Activated CD4-positive, alpha-beta memory T cell treated with anti-CD3 and anti-CD28 coated beads for 36 hours (primary cell): ENCODE measurements around the gene CDK5. TPM values are rescaled to one million over a fixed set of nuclear protein-coding genes. Genes with fewer than 3 reads are reported as not detected.

ENCODE experiments used
- CTCF ChIA-PET: fragments of 350-600 bp; sonication (Branson Sonifier 250); formaldehyde crosslinking; loops from one replicate; lab custom pipeline; 2021; ENCODE audit warnings: antibody characterized with exemption, inconsistent platforms; lab: Charles Lee
- POLR2A ChIA-PET: fragments of 350-600 bp; sonication (Branson Sonifier 250); formaldehyde crosslinking; loops from one replicate; lab custom pipeline; 2021; ENCODE audit warnings: antibody characterized with exemption; lab: Charles Lee
- DNase-seq: peaks from one replicate; pipeline ENCODE4 v3.0.0-alpha.2; 2020
- H3K27ac Mint-ChIP-seq: one replicate; pipeline ENCODE4 v1.8.0; 2021; ENCODE audit warnings: mixed read lengths
- H3K27me3 Mint-ChIP-seq: one replicate; pipeline ENCODE4 v1.8.0; 2021; ENCODE audit warnings: mixed read lengths
- H3K36me3 Mint-ChIP-seq: one replicate; pipeline ENCODE4 v1.8.0; 2021; ENCODE audit warnings: mixed read lengths
- H3K4me1 Mint-ChIP-seq: one replicate; pipeline ENCODE4 v1.8.0; 2021; ENCODE audit warnings: low read depth, mixed read lengths
- H3K4me3 Mint-ChIP-seq: one replicate; pipeline ENCODE4 v1.8.0; 2021; ENCODE audit warnings: mild to moderate bottlenecking, mixed read lengths
- H3K9me3 Mint-ChIP-seq: one replicate; pipeline ENCODE4 v1.8.0; 2021; ENCODE audit warnings: mixed read lengths
- intact Hi-C: fragments of 100-400 bp; cut with micrococcal nuclease; formaldehyde crosslinking; loops from one replicate; pipeline ENCODE4 v1.15.1; 2023
- total RNA-seq, 2 experiments: library from RNA; stranded (reverse); gene quantifications; one replicate each; pipeline ENCODE4 v1.2.3, GENCODE V29; 2021

The CDK5 gene
- total RNA-seq, 2 experiments from 2014 or later = 12.8 to 14.1 TPM

DNA sequence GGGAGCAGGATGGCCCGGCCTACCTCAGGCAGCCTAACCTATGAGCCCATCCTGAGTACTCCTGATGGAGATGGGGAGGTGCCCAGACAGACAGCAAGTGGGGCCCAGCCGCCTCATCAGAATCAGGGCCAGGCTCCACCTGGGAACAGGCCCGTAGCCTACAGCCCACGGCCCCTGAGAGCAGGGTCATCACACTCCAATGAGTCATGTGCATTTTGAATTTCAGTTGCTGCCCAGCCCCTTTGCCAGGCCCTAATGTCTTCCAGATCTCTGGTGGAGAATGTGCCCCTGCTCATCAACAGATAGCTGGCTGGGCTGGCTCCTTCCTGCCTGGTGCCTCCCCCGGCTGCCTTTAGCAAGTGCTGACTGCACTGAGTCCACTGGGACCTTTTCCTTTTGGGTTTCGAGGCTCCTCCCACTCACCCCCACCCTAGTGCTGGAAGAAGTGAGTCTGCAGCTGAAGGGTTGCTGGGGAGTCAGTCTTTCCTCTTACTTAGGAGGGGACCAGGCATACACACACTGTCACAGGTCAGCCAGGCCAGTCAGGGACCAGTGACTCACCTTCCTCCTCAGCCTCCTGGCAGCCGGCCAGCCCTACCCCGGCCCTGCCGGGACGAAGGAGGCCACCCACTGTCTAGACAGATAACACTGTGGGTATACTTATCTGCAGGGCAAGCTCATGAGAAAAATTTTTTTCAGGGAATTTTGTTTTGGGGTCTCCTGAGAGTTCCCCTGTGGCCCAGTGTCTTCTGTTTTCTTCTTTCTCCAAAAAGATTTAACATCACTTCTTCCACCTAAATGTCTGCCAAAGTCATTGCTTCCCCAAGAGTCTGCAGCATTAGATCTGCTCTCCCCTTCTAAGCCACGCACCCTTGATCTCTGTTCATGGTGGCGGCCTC is 18.5 kb downstream of the CDK5 start:
- H3K27me3 Mint-ChIP-seq = no peaks in the 10 kb centered on the region
- H3K4me1 Mint-ChIP-seq = peaks cover 16% of the 10 kb centered on the region
- ChIA-PET CTCF (interaction anchor here (0.7 to 1.1 kb wide), 3 partner anchors 11 to 141 kb away, joined by 3 to 6 read pairs (median 4); partner anchors contain the start of gene ABCB8), POLR2A (interaction anchor here (0.8 to 1.5 kb wide), 3 partner anchors 9 to 21 kb away, joined by 3 to 11 read pairs (median 5); partner anchors contain the start of genes ABCB8 and ASIC3)
- intact Hi-C loops = loop anchor here (1.0 kb wide), 2 partner anchors 11 to 19 kb away; partner anchors contain the start of gene ABCB8
- H3K9me3 Mint-ChIP-seq = no peaks in the 10 kb centered on the region
- peaks cover 8% of the 10 kb centered on the region for H3K36me3 Mint-ChIP-seq
- no peak overlapping the region for H3K4me3 Mint-ChIP-seq
- H3K27ac Mint-ChIP-seq = peak overlapping the region; percentile 91
- DNase-seq = peak; percentile 91

DNA sequence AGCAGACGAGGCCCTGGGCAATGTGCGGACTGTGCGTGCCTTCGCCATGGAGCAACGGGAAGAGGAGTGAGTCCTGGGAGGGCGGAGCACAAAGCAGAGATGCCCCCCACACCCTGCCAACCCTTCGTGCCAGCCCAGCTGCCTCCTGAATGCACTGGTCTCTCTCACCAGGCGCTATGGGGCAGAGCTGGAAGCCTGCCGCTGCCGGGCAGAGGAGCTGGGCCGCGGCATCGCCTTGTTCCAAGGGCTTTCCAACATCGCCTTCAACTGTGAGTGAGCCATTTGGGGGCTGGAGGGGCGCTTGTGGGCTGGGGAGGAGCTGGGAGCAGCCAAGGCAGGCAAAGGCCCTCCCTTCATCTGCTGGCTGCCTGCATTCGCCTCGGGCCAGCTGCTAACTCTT is 21.8 kb downstream of the CDK5 start:
- POLR2A ChIA-PET = no interaction called here
- H3K36me3 Mint-ChIP-seq = peaks cover 8% of the 10 kb centered on the region
- CTCF ChIA-PET = no interaction called here
- DNase-seq = no peak
- intact Hi-C loops = no loop called here
- H3K4me3 Mint-ChIP-seq = no peak overlapping the region
- H3K27ac Mint-ChIP-seq = no peak overlapping the region
- peaks cover 16% of the 10 kb centered on the region for H3K4me1 Mint-ChIP-seq
- no peaks in the 10 kb centered on the region for H3K27me3 Mint-ChIP-seq
- no peaks in the 10 kb centered on the region for H3K9me3 Mint-ChIP-seq

DNA sequence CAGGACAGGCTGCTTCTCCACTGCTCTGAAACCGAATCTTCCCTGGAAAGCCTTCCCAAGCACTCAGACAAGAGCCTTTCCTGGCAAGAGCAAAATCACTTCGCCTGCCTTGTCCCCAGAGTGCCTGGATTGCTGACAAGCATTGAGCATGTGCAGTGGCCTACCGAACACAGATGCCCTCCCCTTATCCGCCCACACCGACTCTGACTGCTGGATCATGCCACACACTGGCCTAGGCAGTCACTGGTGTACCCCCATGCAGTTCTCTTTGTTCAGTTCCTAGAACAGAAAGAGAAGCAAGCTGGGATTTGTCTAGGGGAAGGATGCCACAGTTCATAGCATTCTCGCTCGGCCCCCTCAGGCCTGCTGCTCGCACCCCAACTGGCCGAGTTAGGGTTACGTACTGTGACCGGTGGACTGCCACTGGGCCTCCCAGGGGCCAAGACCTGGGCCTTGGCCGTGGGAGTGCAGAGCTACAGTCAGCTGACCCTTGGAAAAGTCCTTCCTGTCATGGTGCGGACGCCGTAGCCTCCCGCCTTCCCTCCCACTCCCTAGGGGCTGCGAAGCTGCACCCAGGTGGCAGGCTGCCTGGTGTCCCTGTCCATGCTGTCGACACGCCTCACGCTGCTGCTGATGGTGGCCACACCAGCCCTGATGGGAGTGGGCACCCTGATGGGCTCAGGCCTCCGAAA is 22.5 kb downstream of the CDK5 start:
- ChIA-PET POLR2A (no interaction called here), CTCF (no interaction called here)
- Mint-ChIP-seq H3K27me3 (no peaks in the 10 kb centered on the region), H3K4me3 (no peak overlapping the region), H3K4me1 (peaks cover 16% of the 10 kb centered on the region), H3K36me3 (peaks cover 8% of the 10 kb centered on the region), H3K27ac (no peak overlapping the region), H3K9me3 (no peaks in the 10 kb centered on the region)
- intact Hi-C loops = no loop called here
- no peak for DNase-seq

DNA sequence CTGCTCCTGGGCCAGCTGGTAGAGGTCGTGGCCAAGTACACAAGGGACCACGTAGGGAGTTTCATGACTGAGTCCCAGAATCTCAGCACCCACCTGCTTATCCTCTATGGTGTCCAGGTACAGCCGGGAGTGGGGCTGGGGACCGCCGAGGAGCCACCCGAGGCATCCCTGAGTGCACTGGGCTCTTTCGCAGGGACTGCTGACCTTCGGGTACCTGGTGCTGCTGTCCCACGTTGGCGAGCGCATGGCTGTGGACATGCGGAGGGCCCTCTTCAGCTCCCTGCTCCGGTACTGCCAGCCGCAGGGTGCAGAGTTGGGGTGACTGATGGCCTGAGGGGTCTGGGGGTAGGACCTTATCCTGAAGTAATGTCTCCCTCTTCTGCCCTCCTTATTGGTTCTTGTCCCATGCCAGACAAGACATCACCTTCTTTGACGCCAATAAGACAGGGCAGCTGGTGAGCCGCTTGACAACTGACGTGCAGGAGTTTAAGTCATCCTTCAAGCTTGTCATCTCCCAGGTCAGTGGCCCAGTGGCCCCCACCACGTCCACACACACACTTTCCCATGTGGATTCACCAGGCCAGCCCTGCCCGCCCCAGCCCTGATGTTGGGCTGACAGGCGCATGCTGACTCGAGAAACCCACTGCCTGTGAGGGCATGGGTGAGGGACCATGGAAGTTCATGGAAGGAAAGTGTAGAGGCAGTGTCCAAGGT is 23.2 kb downstream of the CDK5 start:
- intact Hi-C loops = no loop called here
- Mint-ChIP-seq H3K27ac (no peak overlapping the region), H3K27me3 (no peaks in the 10 kb centered on the region), H3K36me3 (peaks cover 8% of the 10 kb centered on the region), H3K4me3 (no peak overlapping the region), H3K4me1 (peaks cover 13% of the 10 kb centered on the region), H3K9me3 (no peaks in the 10 kb centered on the region)
- DNase-seq = no peak
- POLR2A ChIA-PET = no interaction called here
- CTCF ChIA-PET = no interaction called here

DNA sequence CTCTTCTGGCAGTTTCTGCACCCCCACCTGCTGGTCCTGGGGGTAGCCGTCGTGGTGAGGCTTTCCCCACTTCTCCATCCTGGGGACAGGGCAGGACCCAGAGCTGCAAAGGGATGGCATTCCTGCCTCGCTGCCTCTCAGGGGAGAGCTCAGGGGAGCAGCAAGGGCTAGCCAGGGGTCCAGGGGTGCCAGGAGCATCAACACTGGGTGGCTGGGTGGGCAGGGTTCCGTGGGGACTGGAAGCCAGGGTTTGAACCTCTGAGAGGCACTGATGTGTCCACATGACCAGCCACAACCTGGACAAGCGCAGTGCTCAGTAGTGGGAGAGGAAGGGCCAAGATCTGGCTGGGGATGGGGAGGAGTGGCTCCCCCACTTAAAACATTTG is 23.8 kb downstream of the CDK5 start:
- no peak overlapping the region for H3K27ac Mint-ChIP-seq
- CTCF ChIA-PET = no interaction called here
- no peak for DNase-seq
- no peak overlapping the region for H3K4me3 Mint-ChIP-seq
- intact Hi-C loops = no loop called here
- no peaks in the 10 kb centered on the region for H3K9me3 Mint-ChIP-seq
- POLR2A ChIA-PET = no interaction called here
- H3K4me1 Mint-ChIP-seq = peaks cover 10% of the 10 kb centered on the region
- peaks cover 8% of the 10 kb centered on the region for H3K36me3 Mint-ChIP-seq
- no peaks in the 10 kb centered on the region for H3K27me3 Mint-ChIP-seq

DNA sequence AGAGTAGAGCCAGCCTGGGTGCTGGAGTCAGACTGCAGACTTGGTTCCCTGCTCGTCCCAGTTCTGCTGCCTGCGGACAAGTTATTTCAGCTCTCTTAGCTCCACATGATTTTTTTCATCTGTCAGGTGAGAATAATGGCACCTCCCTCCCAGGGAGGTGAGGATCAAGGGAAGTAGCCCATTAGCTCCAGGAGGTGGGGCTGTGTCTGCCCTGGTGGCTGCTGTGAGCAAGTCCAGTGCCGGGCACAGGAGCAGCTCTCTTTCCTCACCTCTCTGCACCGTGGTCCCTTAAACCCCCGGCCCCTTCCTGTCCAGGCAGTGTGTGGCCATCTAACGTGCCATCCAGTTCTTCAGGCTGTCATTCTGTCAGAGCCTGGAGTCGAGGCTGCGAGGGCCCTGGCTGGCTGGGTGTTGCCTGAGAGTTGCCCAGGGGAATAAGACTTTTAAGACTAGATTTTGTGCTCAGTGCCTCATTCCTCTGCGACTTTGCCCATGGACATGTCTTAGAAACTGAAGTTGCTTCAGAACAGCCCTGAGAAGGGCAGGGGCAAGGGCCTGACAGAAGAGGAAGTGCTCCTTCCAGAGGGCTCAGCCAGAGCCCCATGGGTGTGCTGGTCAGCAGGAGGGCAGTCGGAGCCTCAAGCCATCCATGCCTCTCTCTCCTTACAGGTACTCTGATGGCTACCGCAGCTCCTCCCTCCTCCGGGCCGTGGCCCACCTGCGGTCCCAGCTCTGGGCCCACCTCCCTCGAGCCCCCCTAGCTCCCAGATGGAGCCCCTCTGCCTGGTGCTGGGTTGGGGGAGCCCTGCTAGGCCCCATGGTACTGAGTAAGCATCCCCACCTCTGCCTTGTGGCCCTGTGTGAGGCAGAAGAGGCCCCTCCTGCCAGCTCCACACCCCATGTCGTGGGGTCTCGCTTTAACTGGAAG is 24.5 kb downstream of the CDK5 start:
- Mint-ChIP-seq H3K36me3 (peaks cover 11% of the 10 kb centered on the region), H3K27me3 (no peaks in the 10 kb centered on the region), H3K27ac (no peak overlapping the region), H3K9me3 (no peaks in the 10 kb centered on the region), H3K4me3 (no peak overlapping the region), H3K4me1 (peaks cover 9% of the 10 kb centered on the region)
- intact Hi-C loops = no loop called here
- POLR2A ChIA-PET = no interaction called here
- no peak for DNase-seq
- CTCF ChIA-PET = interaction anchor here (0.8 to 2.2 kb wide), 2 partner anchors 8 to 15 kb away, joined by 3 to 12 read pairs; no protein-coding TSS in a partner anchor

DNA sequence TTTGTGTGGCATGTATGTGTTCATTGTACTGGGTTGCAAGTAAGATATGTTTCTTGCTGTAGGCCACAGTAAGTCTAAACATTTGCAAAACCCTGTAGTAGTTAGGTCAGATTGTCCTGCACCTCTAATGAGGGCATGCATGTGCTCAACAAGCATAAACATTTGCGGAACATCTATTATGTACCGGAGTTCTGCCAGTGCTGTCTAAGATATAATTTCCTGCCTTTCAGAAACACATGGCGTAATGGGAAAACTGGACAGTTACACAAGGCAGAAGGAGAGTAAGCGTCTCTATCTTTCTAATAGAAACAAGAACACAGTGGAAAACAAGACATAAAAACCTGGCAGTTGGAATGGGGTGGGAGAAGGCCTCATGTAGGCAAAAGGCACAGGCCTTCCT is 26.7 kb downstream of the CDK5 start:
- peaks cover 2% of the 10 kb centered on the region for H3K36me3 Mint-ChIP-seq
- H3K9me3 Mint-ChIP-seq = no peaks in the 10 kb centered on the region
- ChIA-PET POLR2A (no interaction called here), CTCF (interaction anchor here (0.6 kb wide), 1 partner anchor 131 kb away, joined by 4 read pairs; no protein-coding TSS in a partner anchor)
- H3K4me1 Mint-ChIP-seq = peaks cover 18% of the 10 kb centered on the region
- intact Hi-C loops = no loop called here
- H3K27ac Mint-ChIP-seq = no peak overlapping the region
- H3K4me3 Mint-ChIP-seq = no peak overlapping the region
- no peaks in the 10 kb centered on the region for H3K27me3 Mint-ChIP-seq
- no peak for DNase-seq

DNA sequence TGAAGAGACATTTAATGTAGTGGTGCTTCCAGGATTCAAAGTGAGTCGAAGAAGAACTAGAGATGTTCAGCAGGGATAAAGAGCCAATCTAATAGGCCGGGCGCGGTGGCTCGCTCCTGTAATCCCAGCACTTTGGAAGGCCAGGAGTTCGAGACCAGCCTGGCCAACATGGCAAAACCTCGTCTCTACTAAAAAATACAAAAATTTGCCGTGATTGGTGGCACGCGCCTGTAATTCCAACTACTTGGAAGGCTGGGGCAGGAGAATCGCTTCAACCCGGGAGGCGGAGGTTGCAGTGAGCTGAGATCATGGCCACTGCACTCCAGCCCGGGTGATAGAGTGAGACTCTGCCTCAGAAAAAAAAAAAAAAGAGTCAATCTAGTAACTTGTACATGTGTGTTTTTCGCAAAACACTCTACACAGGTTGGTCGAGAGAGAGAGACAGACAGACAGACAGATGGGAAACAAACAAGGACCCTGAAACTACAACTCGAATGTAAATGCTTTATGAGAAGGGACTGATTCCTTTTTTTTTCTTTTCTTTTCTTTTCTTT is 28.7 kb downstream of the CDK5 start:
- no peak for DNase-seq
- Mint-ChIP-seq H3K4me1 (peaks cover 18% of the 10 kb centered on the region), H3K36me3 (peaks cover 2% of the 10 kb centered on the region), H3K4me3 (peak overlapping the region; percentile 94), H3K9me3 (no peaks in the 10 kb centered on the region), H3K27me3 (no peaks in the 10 kb centered on the region), H3K27ac (peak overlapping the region; percentile 90)
- intact Hi-C loops = loop anchor here (1.0 to 2.0 kb wide), 5 partner anchors 10 to 82 kb away; partner anchors contain the start of gene TMUB1
- POLR2A ChIA-PET = interaction anchor here (0.6 to 1.5 kb wide), 5 partner anchors 10 to 35 kb away, joined by 3 to 11 read pairs (median 9); no protein-coding TSS in a partner anchor
- CTCF ChIA-PET = interaction anchor here (0.9 to 3.2 kb wide), 18 partner anchors 10 to 250 kb away, joined by 3 to 33 read pairs (median 5); partner anchors contain the start of gene TMUB1

DNA sequence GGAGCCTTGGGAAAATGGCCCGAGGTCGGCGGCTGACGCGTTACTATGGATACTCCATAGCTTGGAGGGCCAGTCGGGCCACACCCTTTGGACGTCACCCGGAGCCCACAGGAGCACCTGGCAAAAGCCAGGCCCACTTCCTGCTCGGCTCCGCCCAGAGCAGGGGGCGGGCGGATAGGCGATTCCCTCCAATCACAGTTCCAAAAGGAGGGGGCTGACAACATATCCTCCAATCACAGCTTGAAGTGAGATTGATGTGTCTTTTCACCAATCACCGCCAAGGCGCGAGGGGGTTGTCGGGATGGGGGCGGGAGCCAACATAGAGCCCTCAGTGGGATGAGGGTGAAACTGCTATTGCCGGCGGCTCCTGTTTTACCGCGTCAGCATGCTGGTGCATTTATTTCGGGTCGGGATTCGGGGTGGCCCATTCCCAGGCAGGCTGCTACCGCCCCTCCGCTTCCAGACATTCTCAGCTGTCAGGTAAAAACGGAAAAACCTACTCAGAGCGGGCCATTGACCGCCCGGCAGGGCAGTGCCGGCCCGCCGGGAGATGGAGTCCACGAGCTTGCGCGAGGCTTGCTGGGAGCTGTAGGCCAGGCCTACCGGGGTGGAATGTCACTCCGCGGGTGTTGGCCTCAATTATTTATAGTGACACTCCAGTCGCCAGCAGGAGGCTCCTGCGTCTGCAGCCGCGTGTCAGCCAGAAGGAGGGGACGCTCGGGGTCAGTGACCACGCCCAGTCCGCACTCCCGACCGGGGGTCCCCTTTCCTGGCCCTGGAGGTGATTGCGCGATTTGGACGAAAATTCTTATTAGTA is 29.4 kb downstream of the CDK5 start, which contains the start of gene ABCB8:
Gene ABCB8 (plus strand): TSS at position 320 of the 817 bp plus-strand sequence. CDS start 66 bp downstream, at position 386.
- Mint-ChIP-seq H3K36me3 (peaks cover 2% of the 10 kb centered on the region), H3K4me1 (peaks cover 18% of the 10 kb centered on the region), H3K4me3 (peak within 1 kb of the TSS; percentile 94), H3K27me3 (no peaks in the 10 kb centered on the region), H3K27ac (peak within 1 kb of the TSS; percentile 90), H3K9me3 (no peaks in the 10 kb centered on the region)
- ChIA-PET CTCF (interaction anchor here (0.7 to 3.2 kb wide), 24 partner anchors 9 to 250 kb away, joined by 3 to 33 read pairs (median 5); partner anchors contain the start of genes SLC4A2 and TMUB1), POLR2A (interaction anchor here (0.7 to 1.5 kb wide), 4 partner anchors 10 to 18 kb away, joined by 3 to 11 read pairs (median 9); no protein-coding TSS in a partner anchor)
- peak; percentile 99 for DNase-seq
- intact Hi-C loops = loop anchor here (1.0 to 2.0 kb wide), 5 partner anchors 11 to 82 kb away; partner anchors contain the start of gene TMUB1
